Measurements from ENCODE around the gene DNAH9.

- TF ChIP-seq, protein P1, sequence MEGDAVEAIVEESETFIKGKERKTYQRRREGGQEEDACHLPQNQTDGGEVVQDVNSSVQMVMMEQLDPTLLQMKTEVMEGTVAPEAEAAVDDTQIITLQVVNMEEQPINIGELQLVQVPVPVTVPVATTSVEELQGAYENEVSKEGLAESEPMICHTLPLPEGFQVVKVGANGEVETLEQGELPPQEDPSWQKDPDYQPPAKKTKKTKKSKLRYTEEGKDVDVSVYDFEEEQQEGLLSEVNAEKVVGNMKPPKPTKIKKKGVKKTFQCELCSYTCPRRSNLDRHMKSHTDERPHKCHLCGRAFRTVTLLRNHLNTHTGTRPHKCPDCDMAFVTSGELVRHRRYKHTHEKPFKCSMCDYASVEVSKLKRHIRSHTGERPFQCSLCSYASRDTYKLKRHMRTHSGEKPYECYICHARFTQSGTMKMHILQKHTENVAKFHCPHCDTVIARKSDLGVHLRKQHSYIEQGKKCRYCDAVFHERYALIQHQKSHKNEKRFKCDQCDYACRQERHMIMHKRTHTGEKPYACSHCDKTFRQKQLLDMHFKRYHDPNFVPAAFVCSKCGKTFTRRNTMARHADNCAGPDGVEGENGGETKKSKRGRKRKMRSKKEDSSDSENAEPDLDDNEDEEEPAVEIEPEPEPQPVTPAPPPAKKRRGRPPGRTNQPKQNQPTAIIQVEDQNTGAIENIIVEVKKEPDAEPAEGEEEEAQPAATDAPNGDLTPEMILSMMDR (IDR thresholded peaks at IDR 0.05; ENCODE audit: insufficient read depth, low read length), result no peak
- no peak for TF ChIP-seq POLR2AphosphoS5 (IDR thresholded peaks at IDR 0.05; ENCODE audit: low read depth)
These were observed 197.6 kb downstream of the DNAH9 start for GRCh38 chr17:11795906-11796305.
